ENCODE results near the gene YY1.
"Not testable (repeated sequence)": the region's sequence is repeated elsewhere in the genome, so short reads cannot be mapped to it uniquely, and the experiment has no call there.

Gene YY1

DNA sequence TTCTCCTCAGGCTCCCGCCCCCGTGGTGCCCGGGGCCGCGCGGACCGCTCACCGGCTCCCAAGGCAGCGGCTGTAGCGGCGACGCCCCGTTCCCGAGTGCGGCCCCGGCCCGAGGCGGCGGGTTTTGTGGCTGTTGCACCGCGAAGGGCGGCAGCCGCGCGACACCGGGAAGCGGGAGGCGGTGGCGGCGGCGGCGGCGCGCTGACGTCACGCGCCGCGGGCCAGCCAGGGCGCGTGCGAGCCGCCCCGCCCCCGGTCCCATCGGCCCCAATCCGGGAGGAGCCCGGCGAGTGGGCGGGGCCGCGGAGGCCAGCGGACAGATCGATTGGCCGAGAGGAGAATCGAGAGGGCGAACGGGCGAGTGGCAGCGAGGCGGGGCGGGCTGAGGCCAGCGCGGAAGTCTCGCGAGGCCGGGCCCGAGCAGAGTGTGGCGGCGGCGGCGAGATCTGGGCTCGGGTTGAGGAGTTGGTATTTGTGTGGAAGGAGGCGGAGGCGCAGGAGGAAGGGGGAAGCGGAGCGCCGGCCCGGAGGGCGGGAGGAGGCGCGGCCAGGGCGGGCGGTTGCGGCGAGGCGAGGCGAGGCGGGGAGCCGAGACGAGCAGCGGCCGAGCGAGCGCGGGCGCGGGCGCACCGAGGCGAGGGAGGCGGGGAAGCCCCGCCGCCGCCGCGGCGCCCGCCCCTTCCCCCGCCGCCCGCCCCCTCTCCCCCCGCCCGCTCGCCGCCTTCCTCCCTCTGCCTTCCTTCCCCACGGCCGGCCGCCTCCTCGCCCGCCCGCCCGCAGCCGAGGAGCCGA is at the start of gene YY1:
Gene YY1, plus strand, starts transcription at position 726 of the 792 bp plus-strand sequence. CDS start 101 bp downstream, outside the sequence.
- peak; percentile 98 to 99 for DNase-seq (ENCODE audit: low read depth in 1 of 2, low spot score in 1 of 2)

DNA sequence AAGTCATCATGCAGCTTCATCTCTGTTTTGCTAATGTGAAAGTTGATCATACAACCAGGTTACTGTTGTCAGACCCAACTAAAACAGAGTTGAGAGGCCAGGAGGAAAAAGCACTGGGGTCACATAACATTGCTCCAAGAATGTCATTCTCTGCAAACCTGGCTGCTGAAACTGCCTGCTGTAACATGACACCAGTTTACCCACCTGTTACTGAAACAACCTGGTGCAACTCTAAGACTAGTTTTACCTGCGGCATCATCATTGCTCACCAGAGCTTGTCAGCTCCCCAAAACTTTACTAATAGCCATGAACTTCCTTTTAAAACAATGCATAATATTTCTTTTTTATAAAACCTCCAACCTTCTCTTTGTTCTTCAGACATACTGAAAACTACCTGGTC is 48.8 kb upstream of the YY1 start:
- no peak for DNase-seq (ENCODE audit: low read depth in 1 of 2, low spot score in 1 of 2)

DNA sequence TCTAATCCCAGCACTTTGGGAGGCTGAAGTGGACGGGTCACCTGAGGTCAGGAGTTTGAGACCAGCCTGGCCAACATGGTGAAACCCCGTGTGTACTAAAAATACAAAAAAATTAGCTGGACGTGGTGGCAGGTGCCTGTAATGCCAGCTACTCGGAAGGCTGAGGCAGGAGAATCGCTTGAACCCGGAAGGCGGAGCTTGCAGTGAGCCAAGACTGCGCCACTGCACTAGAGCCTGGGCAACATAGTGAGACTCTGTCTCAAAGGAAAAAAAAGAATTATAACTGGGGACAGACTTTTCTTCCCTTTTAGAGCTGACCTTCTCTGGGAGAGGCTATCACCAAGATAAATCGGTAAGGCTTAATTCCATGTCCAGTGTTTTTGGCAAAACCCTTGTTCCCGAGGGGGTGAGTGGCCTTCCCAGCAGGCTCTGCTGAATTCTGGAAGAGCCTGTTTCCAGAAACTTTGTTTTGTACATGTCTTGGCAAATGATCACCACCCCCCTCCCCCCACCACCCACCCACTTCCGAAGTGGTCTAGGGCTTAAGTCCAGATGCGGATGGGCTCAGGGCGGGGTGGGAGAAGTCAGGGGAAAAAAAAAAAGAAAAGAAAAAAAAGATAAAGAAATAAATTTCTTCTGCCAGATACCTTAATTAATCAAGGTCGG is 47.2 kb upstream of the YY1 start:
- DNase-seq (ENCODE audit: low read depth in 1 of 2, low spot score in 1 of 2), result no peak

DNA sequence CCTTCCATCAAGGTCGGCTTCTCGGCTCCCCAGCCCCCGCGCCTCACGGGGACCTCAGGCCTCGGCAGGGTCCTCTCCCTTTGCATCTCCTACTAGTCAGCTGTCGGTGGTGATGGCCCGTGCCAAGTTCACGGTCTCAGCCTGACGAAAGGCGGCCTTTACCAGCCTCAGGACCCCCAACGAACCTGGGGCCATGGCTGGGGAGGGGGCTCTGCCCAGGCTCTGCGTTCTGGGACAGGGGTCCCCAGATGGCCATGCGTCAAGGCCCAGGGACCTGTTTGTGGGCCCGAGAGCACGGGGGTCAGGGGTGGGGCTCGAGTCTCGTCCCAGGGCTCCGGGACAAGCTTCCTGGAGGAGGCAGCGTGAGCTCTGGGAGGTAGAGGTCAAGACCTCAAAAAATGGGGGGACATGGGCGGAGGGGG is 46.7 kb upstream of the YY1 start:
- DNase-seq (ENCODE audit: low read depth in 1 of 2, low spot score in 1 of 2), result no peak

DNA sequence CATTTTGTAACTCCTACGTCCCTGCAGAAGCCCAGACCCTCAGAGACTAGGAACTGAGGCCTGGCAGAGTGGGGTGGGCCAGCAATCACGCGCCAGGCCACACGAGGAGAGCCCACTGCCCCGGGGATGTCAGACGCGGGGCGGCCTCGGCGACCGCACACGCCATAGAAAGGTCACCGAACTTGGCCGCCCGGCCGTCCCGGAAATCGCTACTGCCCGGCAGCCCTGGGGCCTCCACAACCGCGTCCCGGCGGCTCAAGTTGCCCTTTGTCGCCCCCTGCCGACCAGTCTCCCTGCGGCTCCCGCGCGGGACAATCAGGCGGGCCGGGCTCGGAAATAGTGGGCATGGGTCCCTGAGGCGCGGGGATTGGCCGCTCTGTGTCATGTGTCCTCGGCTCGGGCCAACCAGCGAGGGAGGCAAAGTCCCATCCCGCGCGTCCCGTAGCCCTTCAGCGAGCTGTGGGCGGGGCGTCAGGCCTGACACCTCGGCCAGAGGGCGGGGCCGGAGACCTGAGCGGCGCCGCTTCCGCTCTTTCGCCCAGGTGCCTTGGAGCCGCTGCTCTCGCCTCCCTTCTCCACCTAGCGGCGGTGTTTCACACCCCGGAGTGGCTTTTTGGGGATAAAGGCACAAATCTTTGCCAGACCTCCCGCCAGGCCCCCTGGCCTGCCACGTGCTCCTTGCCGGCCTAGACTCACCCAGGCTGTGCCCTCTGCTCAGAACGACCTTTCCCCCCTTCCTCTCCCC is 46.1 kb upstream of the YY1 start:
- peak; percentile 99 for DNase-seq (ENCODE audit: low read depth in 1 of 2, low spot score in 1 of 2)

DNA sequence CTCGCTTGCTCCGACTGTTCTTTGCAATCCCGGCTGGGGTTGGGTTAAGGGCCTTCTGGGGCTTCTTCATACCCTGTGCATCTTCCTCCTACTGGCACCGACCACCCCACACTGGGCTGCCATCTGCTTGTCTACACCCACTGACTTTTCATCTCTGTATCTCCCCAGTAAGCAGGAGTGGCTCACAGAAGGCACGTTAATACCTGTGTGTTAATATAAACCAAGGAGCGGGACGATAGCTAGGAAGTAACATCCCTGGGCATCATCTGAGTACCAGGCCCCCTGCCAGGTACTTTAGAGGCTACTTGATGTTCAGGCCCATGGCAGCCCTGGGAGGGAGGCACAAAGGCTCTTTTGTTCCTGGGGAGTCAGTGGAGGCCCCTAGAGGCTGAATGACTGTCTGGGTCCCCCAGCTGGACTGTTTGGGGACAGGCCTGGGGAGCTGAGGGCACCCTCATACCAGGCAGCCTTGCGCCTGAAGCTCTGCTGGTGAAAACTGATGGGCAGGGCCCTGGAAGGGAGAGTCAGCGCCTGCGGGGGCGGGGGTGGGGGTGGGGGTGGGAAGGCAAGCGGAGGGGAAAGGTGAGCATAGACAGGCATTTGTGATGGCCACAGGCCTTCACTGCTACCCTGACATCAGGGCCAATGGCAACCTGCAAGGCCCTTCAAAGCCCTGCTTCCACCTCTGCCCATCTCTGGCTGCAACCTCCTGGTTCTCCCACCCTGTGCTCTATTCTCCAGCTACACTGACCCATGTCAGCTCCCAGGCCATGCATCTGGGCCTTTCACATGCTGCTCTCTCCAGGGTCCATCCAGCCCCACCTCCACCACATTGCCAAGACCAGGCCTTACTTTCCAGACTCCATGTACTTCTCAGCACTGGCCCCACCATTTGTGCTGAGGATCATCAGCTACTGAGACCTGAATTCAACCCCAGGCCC is 45.3 kb upstream of the YY1 start:
- no peak for DNase-seq (ENCODE audit: low read depth in 1 of 2, low spot score in 1 of 2)

DNA sequence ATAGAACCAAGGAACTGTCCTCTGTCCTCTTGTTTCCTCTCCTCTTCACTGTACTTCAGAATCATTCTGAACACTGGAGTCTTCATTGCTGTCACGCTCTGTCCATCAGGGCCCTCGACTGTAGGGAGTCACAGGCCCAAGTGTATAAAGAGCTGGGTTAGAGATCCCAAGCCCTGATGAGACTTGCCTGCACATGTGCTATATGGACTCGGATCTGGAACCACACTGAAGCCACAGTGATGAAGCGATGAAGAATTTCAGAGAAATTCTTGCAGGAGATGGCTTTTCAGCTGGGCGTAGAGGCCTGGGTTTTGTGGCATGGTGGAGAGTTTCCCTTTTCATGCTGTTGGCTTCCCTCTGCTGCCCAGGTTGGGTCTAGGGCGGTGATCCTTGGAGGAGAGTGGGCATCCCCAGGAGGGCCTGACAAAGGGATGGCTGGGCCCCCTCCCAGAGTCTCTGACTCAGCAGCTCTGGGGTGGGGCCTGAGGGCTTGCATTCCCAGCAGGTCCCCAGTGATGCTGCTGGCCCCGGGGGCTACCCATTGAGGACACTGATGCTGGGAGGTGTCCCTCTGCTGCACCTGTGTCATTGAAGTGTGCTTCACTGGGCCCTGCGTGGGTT is 39.6 kb upstream of the YY1 start:
- no peak for DNase-seq (ENCODE audit: low read depth in 1 of 2, low spot score in 1 of 2)

DNA sequence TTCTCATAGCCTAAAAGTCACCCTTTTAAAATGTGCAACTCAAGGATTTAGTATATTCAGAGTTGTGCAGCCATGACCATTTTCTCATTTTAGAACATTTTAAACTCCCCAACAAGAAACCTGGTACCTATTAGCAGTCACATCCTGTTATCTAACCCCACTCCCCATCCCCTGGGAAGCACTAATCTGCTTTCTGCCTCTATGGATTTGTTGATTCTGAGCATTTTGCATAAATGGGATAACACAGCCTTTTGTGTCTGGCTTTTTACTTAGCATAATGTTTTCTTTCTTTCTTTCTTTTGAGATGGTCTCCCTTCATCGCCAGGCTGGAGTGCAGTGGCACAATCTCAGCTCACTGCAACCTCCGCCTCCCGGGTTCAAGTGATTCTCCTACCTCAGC is 38.6 kb upstream of the YY1 start:
- no peak for DNase-seq (ENCODE audit: low read depth in 1 of 2, low spot score in 1 of 2)

DNA sequence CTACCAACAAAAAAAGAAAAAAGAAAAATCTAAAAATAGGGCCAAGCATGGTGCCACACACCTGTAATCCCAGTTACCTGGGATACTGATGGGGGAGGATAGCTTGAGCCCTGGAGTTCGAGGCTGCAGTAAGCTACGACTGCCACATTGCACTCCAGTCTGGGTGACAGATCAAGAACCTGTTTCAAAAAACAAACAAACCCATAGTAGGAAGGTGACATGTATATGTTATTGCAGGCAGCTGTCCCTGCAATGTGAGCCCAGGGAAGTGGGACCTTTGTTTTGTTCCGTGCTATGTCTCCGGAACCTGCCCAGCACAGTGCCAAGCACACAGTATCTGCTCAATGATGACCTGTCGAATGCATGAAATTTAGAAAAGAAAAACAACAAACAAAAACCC is 37.2 kb upstream of the YY1 start:
- DNase-seq (ENCODE audit: low read depth in 1 of 2, low spot score in 1 of 2), result no peak

DNA sequence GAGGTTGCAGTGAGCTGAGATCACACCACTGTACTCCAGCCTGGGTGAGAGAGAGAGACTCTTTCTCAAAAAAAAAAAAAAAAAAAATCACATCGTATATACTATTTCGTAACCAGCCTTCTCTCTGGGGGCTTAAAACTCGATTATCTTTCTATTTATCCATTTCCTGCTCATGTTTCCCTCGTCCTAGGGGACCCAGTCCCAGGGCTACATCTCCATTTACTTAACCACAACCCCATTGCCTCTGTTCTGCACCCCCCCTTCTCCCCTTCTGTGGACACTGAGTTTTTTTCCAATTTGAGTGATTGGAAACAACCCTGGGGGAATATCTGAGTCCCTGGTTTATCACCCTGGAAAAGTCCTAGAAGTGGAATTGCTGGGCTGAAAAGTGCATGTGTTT is 36.2 kb upstream of the YY1 start:
- DNase-seq (ENCODE audit: low read depth in 1 of 2, low spot score in 1 of 2), result no peak

DNA sequence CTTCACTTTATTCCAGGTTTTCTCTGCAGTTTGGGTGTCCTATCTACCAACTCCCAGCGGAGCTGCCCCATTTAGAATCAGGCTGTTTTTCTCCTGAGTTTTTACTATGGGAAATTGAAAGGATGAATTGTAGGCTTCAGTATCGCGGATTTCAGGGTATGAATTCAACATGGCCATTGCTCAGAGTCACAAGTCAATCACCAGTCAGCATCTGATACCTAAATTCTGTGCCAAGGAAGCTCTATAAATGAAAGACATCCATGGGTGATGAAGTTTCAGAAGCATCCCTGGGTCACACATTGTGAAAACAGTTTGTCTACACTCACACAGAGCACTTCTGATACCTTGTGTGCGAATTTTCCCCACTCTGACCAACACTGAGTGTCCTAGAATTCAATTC is 35.8 kb upstream of the YY1 start:
- DNase-seq (ENCODE audit: low read depth in 1 of 2, low spot score in 1 of 2), result no peak

DNA sequence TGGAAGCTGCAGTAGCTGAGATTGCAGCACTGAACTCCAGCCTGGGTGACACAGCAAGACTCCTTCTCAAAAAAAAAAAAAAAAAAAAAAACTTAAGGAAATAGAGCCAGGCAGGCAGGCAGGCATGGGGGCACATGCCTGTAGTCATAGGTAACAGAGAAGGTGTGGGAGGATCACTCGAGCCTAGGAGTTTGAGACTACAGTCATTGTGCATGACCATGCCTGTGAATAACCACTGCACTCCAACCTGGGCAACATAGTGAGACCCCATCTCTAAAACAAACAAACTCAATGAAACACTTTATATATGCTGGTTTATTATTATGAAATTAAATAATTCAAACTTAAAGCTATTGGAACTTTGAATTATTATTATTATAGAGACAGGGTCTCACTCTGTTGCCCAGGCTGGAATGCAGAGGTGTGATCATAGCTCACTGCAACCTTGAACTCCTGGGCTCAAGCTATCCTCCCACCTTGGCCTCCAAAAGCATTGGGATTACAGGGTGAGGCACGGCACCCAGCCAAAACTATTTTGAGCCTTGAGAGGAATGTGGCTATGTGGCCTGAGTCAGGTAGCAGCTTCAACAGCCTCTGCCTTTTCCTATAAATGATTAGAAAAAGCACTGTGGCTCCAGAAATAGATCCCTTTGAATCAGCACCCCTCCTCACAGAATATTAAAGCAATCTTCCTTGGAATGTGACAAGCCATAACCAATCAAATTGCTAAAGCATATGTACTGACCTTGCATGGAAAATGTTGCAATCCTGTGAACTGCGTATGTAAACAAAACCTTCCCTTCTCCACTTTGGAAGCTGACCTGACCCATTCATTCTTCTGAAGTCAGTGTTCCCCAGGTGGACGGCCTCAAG is 34.7 kb upstream of the YY1 start:
- DNase-seq (ENCODE audit: low read depth in 1 of 2, low spot score in 1 of 2), result no peak

DNA sequence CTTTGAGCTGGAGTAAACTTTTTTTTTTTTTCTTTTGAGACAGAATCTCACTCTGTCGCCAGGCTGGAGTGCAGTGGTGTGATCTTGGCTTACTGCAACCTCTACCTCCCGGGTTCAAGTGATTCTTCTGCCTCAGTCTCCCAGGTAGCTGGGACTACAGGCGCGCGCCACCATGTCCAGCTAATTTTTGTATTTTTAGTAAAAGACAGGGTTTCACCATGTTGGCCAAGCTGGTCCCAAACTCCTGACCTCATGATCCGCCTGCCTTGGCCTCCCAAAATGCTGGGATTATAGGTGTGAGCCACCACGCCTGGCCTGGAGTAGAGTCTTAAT is 34.1 kb upstream of the YY1 start:
- not testable (repeated sequence) for DNase-seq (ENCODE audit: low read depth in 1 of 2, low spot score in 1 of 2)

DNA sequence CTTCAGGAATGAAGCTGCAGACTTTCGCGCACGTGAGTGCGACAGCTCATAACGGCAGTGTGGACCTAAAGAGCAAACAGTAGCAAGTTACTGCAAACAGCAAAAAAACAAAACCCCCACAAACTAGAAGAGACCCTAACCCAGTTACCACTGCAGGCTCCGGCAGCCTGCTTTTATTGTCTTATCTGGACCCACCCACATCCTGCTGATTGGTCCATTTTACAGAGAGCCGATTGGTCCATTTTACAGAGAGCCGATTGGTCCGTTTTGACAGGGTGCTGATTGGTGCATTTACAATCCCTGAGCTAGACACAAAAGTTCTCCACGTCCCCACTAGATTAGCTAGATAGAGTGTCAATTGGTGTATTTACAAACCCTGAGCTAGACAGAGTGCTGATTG is 31.4 kb upstream of the YY1 start:
- not testable (repeated sequence) for DNase-seq (ENCODE audit: low read depth in 1 of 2, low spot score in 1 of 2)

DNA sequence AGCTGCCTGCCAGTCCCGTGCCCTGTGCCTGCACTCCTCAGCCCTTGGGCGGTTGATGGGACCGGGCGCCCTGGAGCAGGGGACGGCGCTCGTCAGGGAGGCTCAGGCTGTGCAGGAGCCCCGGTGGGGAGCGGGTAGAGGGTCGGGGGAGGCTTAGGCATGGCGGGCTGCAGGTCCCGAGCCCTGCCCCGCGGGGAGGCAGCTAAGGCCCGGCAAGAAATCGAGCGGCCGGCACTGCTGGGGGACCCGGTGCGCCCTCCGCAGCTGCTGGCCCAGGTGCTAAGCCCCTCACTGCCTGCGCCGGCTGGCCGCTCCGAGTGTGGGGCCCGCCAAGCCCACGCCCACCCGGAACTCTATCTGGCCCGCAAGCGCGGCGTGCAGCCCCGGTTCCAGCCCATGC is 30.8 kb upstream of the YY1 start:
- not testable (repeated sequence) for DNase-seq (ENCODE audit: low read depth in 1 of 2, low spot score in 1 of 2)

DNA sequence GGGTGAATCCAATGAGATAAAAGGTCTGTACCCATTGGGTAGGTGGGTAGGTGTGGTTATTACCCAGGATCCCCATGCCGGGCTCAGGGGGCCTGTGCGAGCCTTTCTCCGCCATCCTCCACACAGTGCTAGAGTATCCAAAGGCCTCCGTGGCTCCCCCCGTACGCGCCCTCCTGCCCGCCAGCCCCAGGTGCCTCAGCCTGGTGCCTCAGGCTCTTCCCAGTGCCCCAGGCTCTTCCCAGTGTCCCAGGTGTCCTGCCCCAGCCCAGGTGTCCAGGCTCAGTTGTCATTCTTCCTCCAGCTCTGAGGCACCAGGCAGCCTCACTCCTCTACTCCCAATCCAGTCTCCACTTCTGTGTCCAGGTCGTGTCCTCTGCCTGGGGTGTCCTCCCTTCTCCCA is 27.6 kb upstream of the YY1 start:
- no peak for DNase-seq (ENCODE audit: low read depth in 1 of 2, low spot score in 1 of 2)

DNA sequence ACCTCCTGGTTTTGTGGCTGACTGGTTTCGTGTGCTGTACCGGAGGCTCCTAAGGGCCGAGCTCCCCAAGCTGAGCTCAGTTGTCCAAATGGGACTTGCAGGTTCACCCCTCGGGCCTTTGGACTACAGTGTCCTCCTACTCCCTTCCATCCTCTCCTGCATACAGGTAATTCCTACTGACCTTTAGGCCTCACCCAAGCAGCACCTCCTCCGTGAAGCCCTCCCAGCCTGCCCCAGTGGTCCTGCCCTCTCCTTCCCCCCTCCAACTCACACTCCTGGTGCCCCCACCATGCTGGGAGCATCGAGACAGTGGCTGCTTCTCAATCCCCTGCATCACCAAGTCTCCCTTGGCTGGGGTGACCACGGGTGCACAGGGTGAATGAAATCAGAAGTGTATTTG is 27.1 kb upstream of the YY1 start:
- no peak for DNase-seq (ENCODE audit: low read depth in 1 of 2, low spot score in 1 of 2)

DNA sequence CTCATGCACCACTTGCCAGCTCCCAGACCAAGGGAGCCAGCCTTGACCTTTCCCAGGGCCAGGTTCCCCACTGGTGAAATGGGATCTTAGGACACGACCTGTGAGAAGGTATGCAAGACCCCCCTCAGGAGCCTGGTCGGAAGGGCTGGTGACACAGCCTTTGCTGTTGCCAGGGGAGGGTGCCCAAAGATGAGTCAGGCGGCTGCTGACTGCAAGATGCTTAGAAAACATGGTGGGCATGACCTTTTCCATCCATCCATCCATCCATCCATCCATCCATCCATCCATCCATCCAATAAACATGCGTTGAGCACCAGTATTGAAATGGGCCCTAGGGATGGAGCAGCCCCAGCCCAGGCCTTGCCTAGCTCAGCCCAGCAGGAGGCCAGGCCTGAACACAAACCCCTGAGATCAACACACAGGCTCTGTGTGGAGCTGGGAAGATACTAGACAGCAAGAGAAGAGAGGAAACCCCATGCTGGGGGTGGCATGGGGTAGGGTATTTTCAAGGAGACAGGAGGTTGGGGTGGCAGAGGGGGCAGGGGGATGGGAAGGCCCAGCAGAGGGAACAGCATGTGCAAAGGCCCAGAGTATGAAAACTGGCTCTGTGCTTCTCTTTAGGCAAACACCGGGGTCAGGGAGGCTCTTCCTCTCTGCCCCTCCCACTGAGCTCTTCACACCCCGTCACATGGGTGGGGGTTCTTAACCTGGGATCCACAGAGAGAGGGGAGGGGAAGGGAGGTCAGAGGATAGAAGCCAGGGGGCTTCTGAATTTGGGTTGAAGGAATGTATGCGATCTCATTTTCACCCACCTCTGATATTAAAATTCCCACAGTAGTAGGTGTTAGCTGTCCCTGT is 26.2 kb upstream of the YY1 start:
- DNase-seq (ENCODE audit: low read depth in 1 of 2, low spot score in 1 of 2), result no peak

DNA sequence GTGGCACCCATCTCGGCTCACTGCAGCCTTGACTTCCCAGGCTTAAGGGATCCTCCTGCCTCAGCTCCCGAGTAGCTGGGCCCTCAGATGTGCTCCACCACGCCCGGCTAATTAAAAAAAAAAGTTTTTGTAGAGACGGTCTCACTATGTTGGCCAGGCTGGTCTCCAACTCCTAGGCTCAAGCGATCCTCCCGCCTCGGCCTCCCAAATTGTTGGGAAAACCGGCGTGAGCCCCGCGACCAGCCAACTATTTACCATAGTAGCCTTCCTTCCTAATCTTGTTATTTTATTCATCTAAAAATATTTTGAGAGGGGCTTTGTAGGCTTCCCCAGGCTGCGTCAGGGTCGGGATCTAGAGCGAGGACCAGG is 25.4 kb upstream of the YY1 start:
- no peak for DNase-seq (ENCODE audit: low read depth in 1 of 2, low spot score in 1 of 2)

Measured in activated CD4-positive, alpha-beta T cell treated with anti-CD3 and anti-CD28 coated beads, Interleukin-2, amount 50 U/mL, for 24 hours (primary cell).